A673 (cell line): ENCODE results near the gene ARNT2. TPM values are rescaled to one million over a fixed set of nuclear protein-coding genes. Genes with fewer than 3 reads are reported as not detected.

Experiments used
- BruUV-seq: library from RNA; stranded (reverse); fragments of 400-500 nt; replicated peaks from 2 replicates; lab custom pipeline; 2021; lab: Mats Ljungman, UMichigan
- CTCF ChIA-PET: fragments of 300-600 bp; sonication (Branson Sonifier 250); formaldehyde crosslinking; loops from one replicate; lab custom pipeline; 2022; ENCODE audit warnings: antibody characterized with exemption; lab: Charles Lee
- POLR2A ChIA-PET: fragments of 300-600 bp; sonication (Branson Sonifier 250); formaldehyde crosslinking; loops from one replicate; lab custom pipeline; 2022; ENCODE audit warnings: antibody characterized with exemption; ENCODE audit not compliant: low non-redundant PET; lab: Charles Lee
- DNase-seq: peaks from one replicate; pipeline ENCODE4 v3.0.0-alpha.2; 2015; ENCODE audit warnings: low spot score
- H3K27ac ChIP-seq: fragments of 200-600 bp; sonication (generic); 2 replicates; pipeline ENCODE4 v1.5.1; 2016; ENCODE audit warnings: mixed run types, low read depth, mild to moderate bottlenecking, mixed read lengths, antibody characterized with exemption, low read length; ENCODE audit not compliant: poor library complexity, severe bottlenecking
- H3K27me3 ChIP-seq: fragments of 200-600 bp; sonication (generic); replicated peaks from 2 replicates; pipeline ENCODE4 v1.6.1; 2017; ENCODE audit warnings: mixed run types, low read depth, mild to moderate bottlenecking, mixed read lengths, antibody characterized with exemption, low read length; ENCODE audit not compliant: insufficient read depth, poor library complexity
- H3K36me3 ChIP-seq: fragments of 200-600 bp; sonication (generic); 2 replicates; pipeline ENCODE4 v1.6.1; 2016; ENCODE audit warnings: mixed run types, mild to moderate bottlenecking, mixed read lengths, antibody characterized with exemption, low read length; ENCODE audit not compliant: insufficient read depth, poor library complexity, severe bottlenecking
- H3K4me1 ChIP-seq: fragments of 200-600 bp; sonication (generic); 2 replicates; pipeline ENCODE4 v1.6.1; 2017; ENCODE audit warnings: mixed run types, mild to moderate bottlenecking, mixed read lengths, antibody characterized with exemption, low read length; ENCODE audit not compliant: insufficient read depth, poor library complexity, severe bottlenecking
- H3K4me3 ChIP-seq: fragments of 200-600 bp; sonication (generic); 2 replicates; pipeline ENCODE4 v1.5.1; 2016; ENCODE audit warnings: low read depth, mixed run types, mild to moderate bottlenecking, mixed read lengths, low read length; ENCODE audit not compliant: poor library complexity, severe bottlenecking
- H3K9me3 ChIP-seq: fragments of 200-600 bp; sonication (generic); 2 replicates; pipeline ENCODE4 v1.6.1; 2016; ENCODE audit warnings: mixed run types, low read depth, mild to moderate bottlenecking, mixed read lengths, antibody characterized with exemption, low read length; ENCODE audit not compliant: poor library complexity, severe bottlenecking
- EZH2 ChIP-seq: fragments of 200-600 bp; sonication (generic); IDR thresholded peaks from 2 replicates; pipeline ENCODE4 v1.6.1; 2017; ENCODE audit warnings: borderline replicate concordance, low read depth, mild to moderate bottlenecking, mixed read lengths, antibody characterized with exemption, low read length; ENCODE audit not compliant: poor library complexity, severe bottlenecking
- intact Hi-C: fragments of 100-400 bp; cut with micrococcal nuclease; formaldehyde crosslinking; loops from one replicate; pipeline ENCODE4 v1.10.0; 2022; ENCODE audit not compliant: unreplicated experiment
- total RNA-seq: library from RNA; stranded (reverse); gene quantifications from 2 replicates; pipeline ENCODE4 v1.2.3, GENCODE V29; 2021
- TF ChIP-seq, protein P1 (sequence below): fragments of 300-800, 200-600 bp; sonication (generic); conservative IDR thresholded peaks from 2 replicates; pipeline ENCODE4 v1.5.1; 2017; ENCODE audit warnings: low read depth, mild to moderate bottlenecking, antibody characterized with exemption, low read length, moderate library complexity, mixed read lengths

ARNT2 gene
- total RNA-seq, 1 experiment from 2014 or later, result 2.1 TPM

DNA sequence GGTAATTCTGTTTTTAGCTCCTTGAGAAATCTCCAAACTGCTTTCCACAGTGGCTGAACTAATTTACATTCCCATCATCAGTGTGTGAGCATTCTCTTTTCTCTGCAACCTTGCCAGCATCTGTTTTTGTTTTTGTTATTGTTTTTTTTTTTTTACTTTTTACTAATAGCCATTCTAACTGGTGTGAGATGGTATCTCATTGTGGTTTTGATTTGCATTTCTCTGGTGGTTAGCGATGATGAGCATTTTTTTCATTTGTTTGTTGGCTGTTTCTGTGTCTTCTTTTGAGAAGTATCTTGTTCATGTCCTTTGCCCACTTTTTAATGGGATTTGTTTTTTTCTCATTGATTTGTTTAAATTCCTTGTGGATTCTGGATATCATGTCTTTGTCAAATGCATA is 161.2 kb downstream of the ARNT2 start:
- H3K27me3 ChIP-seq, result no peaks in the 10 kb centered on the region
- CTCF ChIA-PET, result no interaction called here
- DNase-seq, result no peak
- no peak overlapping the region for H3K4me3 ChIP-seq
- H3K9me3 ChIP-seq, result no peaks in the 10 kb centered on the region
- intact Hi-C loops, result loop anchor here (5.0 kb wide), 1 partner anchor 407 kb away; no protein-coding TSS in a partner anchor
- POLR2A ChIA-PET, result no interaction called here
- BruUV-seq, result no TSS peak
- H3K4me1 ChIP-seq, result no peaks in the 10 kb centered on the region
- no peak overlapping the region for H3K27ac ChIP-seq
- no peak for TF ChIP-seq EZH2
- TF ChIP-seq, protein P1, sequence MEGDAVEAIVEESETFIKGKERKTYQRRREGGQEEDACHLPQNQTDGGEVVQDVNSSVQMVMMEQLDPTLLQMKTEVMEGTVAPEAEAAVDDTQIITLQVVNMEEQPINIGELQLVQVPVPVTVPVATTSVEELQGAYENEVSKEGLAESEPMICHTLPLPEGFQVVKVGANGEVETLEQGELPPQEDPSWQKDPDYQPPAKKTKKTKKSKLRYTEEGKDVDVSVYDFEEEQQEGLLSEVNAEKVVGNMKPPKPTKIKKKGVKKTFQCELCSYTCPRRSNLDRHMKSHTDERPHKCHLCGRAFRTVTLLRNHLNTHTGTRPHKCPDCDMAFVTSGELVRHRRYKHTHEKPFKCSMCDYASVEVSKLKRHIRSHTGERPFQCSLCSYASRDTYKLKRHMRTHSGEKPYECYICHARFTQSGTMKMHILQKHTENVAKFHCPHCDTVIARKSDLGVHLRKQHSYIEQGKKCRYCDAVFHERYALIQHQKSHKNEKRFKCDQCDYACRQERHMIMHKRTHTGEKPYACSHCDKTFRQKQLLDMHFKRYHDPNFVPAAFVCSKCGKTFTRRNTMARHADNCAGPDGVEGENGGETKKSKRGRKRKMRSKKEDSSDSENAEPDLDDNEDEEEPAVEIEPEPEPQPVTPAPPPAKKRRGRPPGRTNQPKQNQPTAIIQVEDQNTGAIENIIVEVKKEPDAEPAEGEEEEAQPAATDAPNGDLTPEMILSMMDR, result no peak
- H3K36me3 ChIP-seq, result no peaks in the 10 kb centered on the region

DNA sequence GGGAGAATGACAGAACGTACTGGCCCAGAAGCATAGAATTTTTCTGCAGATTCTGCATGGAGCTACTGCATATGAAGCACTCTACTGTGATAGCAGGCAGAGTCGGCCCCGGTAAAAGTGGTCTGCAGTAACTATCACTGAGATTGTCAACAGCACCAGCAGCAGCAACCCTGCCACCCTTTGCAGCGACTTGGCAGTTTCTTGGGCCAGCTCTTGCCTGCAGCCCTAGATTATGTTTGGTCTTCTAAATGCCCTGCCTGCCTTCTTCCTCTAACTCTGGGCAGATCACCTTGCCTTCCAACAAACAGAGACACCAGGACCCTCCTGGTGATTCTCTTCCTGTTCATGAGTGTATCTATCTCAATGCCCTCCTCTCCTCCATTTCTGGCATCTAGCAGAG is 161.8 kb downstream of the ARNT2 start:
- no TSS peak for BruUV-seq
- ChIA-PET CTCF (interaction anchor here (2.7 kb wide), 1 partner anchor 211 kb away, joined by 41 read pairs; no protein-coding TSS in a partner anchor), POLR2A (no interaction called here)
- intact Hi-C loops, result loop anchor here (5.0 kb wide), 1 partner anchor 406 kb away; no protein-coding TSS in a partner anchor
- Histone ChIP-seq H3K36me3 (no peaks in the 10 kb centered on the region), H3K27ac (no peak overlapping the region), H3K9me3 (no peaks in the 10 kb centered on the region), H3K4me1 (no peaks in the 10 kb centered on the region), H3K27me3 (no peaks in the 10 kb centered on the region), H3K4me3 (no peak overlapping the region)
- no peak for DNase-seq
- no peak for TF ChIP-seq EZH2
- TF ChIP-seq, protein P1, result no peak

DNA sequence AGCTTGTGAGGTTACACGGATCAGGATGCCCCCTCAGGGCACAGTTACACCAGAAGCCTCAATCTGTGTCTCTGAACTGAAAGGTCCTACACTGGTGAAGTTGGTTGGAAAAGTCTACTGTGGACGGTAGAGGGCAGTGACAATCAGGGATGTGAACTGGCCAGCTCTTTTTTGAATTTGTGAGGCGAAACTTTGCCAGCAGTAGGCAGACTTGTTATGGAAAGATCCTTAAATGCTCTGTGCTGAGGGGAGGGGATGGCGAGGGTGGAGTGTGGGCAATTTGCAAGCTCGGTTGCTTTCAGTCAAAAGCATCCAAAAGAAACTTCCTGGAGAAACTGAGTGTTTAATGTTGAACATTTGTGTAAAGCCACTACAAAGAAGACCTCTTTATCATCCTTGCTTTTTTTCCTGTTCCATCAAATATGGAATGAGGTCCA is 163.6 kb downstream of the ARNT2 start:
- DNase-seq, result peak; percentile 75
- no peaks in the 10 kb centered on the region for H3K9me3 ChIP-seq
- no TSS peak for BruUV-seq

More for the DNA sequence above, 163.6 kb downstream of the ARNT2 start:
- intact Hi-C loops, result loop anchor here (1.0 to 5.0 kb wide), 2 partner anchors 212 to 405 kb away; partner anchors contain the start of gene CEMIP
- no peaks in the 10 kb centered on the region for H3K36me3 ChIP-seq
- H3K27me3 ChIP-seq, result no peaks in the 10 kb centered on the region
- POLR2A ChIA-PET, result no interaction called here
- H3K4me1 ChIP-seq, result no peaks in the 10 kb centered on the region
- no peak for TF ChIP-seq EZH2
- TF ChIP-seq, protein P1, result peak; percentile 72
- H3K27ac ChIP-seq, result no peak overlapping the region
- CTCF ChIA-PET, result interaction anchor here (0.5 to 2.7 kb wide), 6 partner anchors 114 to 1373 kb away, joined by 3 to 41 read pairs (median 5); partner anchors contain the start of gene CEMIP
- no peak overlapping the region for H3K4me3 ChIP-seq
